ENCODE data around the gene TMEM79.

DNA sequence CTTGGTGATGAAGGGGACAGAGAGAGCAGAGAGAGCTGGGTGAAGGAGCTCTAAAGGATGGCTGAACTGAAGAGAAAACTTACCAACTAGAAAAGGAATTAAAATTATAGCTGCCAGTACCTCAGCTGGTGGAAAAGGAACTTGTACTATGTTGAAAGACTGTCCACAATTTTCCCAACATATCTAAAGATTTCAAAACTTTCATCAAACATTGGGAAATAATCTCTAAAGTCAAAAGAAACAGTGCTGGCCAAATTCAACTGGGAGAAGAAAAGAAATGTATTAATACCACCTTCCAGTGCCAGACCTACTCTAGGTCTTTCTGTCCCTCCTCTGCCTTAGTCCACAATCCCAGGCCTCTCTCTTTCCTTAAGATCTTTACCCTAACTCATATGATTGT, 7.6 kb upstream of the TMEM79 start:
- TF ChIP-seq POLR2AphosphoS5 (IDR thresholded peaks at IDR 0.05; ENCODE audit: low read depth, low read length), result no peak
- TF ChIP-seq, protein P1, sequence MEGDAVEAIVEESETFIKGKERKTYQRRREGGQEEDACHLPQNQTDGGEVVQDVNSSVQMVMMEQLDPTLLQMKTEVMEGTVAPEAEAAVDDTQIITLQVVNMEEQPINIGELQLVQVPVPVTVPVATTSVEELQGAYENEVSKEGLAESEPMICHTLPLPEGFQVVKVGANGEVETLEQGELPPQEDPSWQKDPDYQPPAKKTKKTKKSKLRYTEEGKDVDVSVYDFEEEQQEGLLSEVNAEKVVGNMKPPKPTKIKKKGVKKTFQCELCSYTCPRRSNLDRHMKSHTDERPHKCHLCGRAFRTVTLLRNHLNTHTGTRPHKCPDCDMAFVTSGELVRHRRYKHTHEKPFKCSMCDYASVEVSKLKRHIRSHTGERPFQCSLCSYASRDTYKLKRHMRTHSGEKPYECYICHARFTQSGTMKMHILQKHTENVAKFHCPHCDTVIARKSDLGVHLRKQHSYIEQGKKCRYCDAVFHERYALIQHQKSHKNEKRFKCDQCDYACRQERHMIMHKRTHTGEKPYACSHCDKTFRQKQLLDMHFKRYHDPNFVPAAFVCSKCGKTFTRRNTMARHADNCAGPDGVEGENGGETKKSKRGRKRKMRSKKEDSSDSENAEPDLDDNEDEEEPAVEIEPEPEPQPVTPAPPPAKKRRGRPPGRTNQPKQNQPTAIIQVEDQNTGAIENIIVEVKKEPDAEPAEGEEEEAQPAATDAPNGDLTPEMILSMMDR (IDR thresholded peaks at IDR 0.05), result no peak

Measured in Panc1 (cell line).